ENCODE data around the gene TSSK2.

Gene TSSK2

GRCh38 chr22:19178657-19179496, 47.8 kb downstream of the TSSK2 start, which contains the start of gene SLC25A1:
Gene SLC25A1 (minus strand): TSS chr22:19178736. CDS start chr22:19178673, 63 bp downstream.
- DNase-seq (ENCODE audit: extremely low read depth, low read depth), result no peak
- H3K4me3 ChIP-seq (replicated peaks; ENCODE audit: low read depth, low read length), result peak within 1 kb of the TSS; percentile 71
- TF ChIP-seq, protein P1, sequence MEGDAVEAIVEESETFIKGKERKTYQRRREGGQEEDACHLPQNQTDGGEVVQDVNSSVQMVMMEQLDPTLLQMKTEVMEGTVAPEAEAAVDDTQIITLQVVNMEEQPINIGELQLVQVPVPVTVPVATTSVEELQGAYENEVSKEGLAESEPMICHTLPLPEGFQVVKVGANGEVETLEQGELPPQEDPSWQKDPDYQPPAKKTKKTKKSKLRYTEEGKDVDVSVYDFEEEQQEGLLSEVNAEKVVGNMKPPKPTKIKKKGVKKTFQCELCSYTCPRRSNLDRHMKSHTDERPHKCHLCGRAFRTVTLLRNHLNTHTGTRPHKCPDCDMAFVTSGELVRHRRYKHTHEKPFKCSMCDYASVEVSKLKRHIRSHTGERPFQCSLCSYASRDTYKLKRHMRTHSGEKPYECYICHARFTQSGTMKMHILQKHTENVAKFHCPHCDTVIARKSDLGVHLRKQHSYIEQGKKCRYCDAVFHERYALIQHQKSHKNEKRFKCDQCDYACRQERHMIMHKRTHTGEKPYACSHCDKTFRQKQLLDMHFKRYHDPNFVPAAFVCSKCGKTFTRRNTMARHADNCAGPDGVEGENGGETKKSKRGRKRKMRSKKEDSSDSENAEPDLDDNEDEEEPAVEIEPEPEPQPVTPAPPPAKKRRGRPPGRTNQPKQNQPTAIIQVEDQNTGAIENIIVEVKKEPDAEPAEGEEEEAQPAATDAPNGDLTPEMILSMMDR (IDR thresholded peaks at IDR 0.05; ENCODE audit: low read depth, low read length, missing control alignments), result no peak

GRCh38 chr22:19179497-19180048, 48.5 kb downstream of the TSSK2 start:
- no peak for DNase-seq (ENCODE audit: extremely low read depth, low read depth)
- TF ChIP-seq, protein P1 (IDR thresholded peaks at IDR 0.05; ENCODE audit: low read depth, low read length, missing control alignments), result peak; percentile 73
- peak overlapping the region; percentile 71 for H3K4me3 ChIP-seq (replicated peaks; ENCODE audit: low read depth, low read length)

DNA sequence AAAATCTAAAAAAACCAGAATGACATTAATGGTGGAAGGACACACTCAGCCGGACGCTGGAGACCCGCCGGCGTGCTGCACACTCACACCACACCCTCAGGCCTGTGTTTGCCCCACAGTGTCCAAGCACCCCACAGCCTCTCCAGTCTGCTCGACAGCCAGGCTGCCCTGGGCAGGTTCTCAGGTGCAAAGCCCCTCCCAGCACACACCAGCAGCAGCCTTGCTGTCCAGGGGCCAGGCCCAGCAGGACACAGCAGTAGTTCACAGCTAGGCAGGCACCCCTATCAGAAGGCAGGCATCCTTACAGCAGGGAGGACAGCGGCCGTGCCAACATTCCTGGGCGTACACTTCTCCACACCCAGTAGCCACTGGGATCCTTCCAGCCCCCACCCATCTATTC, 49.1 kb downstream of the TSSK2 start:
- H3K4me3 ChIP-seq (replicated peaks; ENCODE audit: low read depth, low read length), result no peak overlapping the region
- DNase-seq (ENCODE audit: extremely low read depth, low read depth), result no peak
- TF ChIP-seq, protein P1 (IDR thresholded peaks at IDR 0.05; ENCODE audit: low read depth, low read length, missing control alignments), result no peak

GRCh38 chr22:19180740-19181410, 49.8 kb downstream of the TSSK2 start:
- TF ChIP-seq, protein P1 (IDR thresholded peaks at IDR 0.05; ENCODE audit: low read depth, low read length, missing control alignments), result no peak
- no peak for DNase-seq (ENCODE audit: extremely low read depth, low read depth)
- no peak overlapping the region for H3K4me3 ChIP-seq (replicated peaks; ENCODE audit: low read depth, low read length)

- no peak for DNase-seq (ENCODE audit: extremely low read depth, low read depth)
- H3K4me3 ChIP-seq (replicated peaks; ENCODE audit: low read depth, low read length), result no peak overlapping the region
- TF ChIP-seq, protein P1 (IDR thresholded peaks at IDR 0.05; ENCODE audit: low read depth, low read length, missing control alignments), result no peak
Observed at GRCh38 chr22:19181786-19182471, 50.8 kb downstream of the TSSK2 start.
